SW480 (cell line): ENCODE results near the gene SLC12A9.
"Not testable (repeated sequence)": the region's sequence is repeated elsewhere in the genome, so short reads cannot be mapped to it uniquely, and the experiment has no call there.

ENCODE experiments used
- DNase-seq: peaks from one replicate; pipeline ENCODE4 v3.0.0-alpha.2; 2016; ENCODE audit warnings: low spot score

SLC12A9 gene

DNA sequence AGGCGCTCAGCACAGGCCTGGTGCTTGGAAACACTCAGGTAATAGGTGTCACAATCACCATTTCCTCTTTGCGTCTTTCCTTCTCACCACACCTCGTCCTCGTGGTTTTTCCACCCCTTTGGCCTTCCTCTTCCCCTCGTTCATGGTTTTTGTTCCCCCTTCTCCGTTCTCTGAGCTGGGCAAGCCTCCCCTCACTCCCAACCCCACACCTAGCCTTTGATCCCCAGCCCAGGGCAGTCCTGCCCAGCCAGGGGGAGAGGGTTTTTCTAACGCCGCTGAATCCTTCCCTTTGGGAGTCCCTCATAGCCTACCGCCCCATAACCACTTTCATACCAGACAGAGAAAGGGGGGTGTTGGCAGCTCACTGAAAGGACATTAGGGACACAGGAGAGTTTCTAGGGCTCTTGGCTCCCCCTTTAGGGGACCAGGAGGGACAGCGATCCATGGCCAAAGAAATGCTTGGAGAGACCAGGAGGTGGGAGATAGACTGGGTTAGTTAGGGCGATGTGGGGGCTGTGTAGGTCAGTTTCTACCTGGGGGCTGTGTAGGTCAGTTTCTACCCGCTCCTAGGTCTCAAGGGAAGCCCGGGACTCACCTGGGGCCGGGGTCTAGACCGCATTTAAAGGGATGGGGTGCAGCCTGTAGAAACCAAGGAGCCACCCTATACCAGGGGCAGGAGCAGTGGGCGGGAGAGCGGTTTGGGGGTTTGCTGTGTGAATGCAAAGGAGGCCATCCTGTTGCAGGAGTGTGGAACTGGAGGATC is 26.6 kb upstream of the SLC12A9 start:
- DNase-seq = peak; percentile 85

DNA sequence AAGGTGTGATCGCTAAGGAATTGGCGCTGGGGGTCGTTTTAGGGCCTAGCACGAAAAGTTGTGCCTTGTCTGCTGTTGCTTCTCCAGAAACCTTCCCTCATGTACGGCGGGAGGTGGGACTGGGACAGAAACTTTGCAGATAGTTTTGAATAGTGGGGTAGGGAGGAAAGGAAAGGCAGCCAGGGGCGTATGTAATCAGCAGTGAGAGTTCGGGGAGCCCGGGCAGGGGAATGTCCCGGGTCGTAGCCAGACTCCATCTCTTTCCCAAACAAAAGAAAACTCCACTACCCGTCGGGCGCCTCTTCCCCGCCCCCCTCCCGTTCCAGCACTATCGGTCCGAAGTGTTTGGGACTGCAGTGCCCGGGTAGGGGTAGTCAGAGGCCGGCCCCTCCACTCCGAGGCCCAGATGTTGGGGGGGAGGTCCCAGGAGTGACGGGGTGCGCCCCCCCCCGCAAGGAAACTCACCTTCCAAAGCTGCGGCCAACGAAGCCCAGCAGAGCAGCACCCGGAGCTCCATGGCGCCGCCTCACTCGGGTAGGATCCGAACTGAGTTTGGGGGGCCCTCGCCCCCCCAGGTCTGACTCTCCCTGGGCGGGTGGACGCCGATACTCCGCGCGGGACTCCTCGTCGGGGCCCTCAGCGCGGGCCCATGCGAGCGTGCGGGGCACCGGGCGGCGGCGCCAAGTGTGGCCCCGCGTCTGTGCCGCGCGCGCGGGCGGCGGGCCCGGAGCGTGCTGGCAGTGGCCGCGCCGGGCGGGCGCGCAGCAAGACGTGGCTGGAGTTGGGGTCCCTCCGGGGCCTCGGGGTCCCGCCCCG is 25.8 kb upstream of the SLC12A9 start:
- DNase-seq = peak; percentile 44

DNA sequence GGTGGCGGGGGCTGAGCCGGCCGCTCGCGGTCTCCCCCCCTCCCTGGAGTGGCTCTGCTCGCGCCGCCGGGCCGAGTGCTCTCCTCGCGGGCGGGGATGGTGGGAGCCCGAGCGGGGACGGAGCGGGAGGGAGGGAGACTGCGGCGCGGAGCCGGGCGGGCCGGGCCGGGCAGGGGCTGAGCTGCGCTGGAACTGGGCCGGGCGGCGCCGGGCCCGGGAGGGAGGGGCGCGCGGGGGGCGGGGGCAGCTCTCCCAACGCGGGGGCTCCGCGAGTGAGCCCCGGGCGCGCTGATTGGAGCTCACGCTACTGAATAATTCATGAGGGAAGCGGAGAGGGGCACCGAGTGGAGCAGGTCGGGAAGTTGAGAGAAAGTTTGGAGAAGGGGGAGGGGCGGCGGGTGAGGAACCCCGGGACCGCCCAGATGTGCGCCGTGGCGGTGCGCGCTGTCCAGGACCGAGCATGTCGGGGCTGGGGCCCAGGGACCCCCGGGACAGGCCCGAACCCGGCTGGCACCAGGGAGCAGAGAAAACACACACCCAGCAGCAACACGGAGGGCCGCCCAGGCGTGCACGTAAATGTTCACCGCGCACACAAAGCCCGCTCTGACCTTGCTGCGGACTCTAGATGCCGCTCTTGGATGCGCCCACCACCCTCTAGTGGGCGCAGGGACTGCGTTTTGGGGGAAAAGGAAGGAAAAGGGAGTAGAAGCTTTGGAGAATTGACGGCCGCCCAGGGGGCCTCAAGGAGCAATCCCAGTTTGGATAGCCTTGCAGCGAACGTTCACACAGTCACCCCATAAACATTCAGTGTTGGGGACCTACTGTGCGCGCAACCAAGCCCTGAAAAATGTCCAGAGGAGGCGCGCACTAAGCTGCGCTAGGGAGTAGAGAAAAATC is 24.9 kb upstream of the SLC12A9 start, which contains the start of gene EPHB4:
Gene EPHB4, minus strand, starts transcription at position 194 of the 897 bp plus-strand sequence. CDS start 493 bp downstream, outside the sequence.
- DNase-seq = peak; percentile 81

DNA sequence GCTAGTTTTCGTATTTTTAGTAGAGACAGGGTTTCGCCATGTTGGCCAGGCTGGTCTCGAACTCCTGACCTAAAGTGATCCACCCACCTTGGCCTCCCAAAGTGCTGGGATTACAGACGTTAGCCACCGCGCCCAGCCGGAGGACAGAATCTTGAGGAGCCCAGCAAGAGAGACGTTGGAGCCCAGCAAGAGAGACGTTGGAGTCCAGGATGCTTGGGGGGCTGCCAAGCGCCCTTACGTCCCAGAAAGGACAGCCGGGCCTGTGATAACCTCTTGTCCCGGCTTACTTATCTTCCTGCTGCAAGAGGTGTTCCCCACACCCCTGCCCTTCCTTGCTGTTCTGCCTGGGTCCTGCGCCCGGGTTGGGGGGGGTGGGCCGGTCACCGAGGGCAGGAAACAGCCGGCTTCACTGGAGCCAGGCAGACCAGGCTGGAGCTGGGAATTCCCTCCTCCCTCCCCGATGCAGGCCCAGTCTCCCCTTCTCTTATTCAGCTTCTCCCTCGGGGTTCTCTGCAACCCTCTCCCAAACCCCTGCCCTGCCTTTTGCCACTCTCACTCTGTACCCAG is 23.3 kb upstream of the SLC12A9 start:
- no peak for DNase-seq

DNA sequence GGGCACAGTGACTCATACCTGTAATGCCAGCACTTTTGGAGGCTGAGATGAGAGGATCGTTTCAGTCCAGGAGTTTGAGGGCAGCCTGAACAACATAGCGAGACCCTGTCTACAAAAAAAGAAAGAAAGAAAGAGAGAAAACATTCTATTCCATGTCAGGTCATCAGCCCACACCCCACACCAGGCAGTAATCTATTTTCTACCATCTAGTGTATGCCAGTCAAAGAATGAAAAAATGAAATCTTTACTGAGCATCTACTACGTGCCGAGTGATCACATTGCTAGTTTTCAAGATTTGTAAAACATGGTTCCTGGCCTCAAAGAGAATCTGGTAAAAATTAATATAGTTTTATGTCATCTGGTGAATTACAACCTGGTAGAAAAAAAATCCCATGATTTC is 22.1 kb upstream of the SLC12A9 start:
- DNase-seq = no peak

DNA sequence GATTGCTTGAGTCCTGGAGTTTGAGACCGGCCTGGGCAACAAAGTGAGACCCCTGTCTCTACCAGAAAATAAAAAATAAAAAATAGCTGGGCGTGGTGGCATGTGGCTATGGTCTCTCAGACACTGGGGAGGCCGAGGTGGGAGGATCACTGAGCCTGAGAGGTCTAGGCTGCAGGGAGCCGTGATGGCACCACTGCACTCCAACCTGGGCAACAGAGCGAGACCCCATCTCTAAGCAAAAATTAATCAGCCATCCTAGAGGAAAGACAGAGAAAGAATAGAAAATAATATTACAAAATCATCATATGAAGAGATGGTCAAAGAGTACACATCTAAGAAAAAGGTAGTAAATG is 20.3 kb upstream of the SLC12A9 start:
- DNase-seq = no peak

DNA sequence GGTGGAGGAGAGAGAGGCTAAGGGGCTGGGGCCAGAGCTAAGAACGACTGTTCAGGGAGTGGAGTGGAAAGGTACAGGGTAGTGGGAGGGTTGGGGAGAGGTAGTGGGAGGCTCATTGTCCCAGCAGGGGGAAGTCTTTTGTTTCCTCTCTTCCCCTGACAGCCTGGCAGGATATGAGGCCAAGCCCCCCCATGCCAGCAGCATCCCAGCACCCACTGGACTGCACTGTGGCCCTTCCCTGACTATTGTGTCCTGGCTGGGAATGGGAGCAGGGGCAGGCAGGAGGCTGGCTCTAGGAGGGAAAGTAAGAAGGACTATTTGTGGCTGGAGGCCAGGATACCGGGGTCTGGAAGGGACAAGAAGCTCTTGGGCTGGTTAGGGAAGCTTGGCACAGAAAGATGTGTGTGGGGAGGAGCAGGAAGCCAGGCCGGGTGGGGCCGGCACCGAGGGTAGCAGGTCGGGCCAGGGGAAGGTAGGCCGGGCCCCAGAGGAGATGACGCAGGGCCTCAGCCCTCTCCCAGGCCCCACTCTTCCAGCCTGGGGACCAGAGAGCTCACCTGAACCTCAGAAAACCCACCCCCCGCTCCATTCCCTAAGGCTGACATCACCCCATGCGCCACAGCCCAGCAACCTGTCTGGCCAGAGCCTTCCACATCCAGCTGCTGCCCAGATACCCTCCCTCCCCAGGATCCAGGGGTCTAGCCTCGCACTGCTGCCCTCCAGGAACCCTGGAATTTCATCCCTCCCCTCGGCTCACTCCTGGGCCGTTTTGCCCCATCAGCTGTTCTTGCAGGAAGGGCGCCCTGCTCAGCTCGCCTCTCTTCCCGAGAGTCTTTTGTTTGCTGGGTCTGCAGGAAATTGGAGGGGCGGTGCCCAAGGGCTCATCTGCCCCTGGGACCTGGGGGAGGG is 16.4 kb upstream of the SLC12A9 start:
- DNase-seq = no peak

DNA sequence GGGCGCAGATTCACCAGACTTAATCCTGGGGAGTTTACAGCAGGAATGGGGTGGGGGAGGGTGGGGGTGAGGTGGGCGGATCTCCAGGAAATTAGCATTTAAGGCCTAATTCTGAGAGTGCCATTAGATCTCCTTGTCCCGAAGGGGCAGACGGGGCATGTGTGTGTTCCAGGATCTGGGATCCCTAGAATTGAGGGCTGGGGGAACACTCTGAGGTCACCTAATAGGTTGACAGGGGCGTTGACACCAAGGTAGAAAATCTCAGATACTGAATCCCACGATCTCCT is 15.8 kb upstream of the SLC12A9 start:
- DNase-seq = no peak

DNA sequence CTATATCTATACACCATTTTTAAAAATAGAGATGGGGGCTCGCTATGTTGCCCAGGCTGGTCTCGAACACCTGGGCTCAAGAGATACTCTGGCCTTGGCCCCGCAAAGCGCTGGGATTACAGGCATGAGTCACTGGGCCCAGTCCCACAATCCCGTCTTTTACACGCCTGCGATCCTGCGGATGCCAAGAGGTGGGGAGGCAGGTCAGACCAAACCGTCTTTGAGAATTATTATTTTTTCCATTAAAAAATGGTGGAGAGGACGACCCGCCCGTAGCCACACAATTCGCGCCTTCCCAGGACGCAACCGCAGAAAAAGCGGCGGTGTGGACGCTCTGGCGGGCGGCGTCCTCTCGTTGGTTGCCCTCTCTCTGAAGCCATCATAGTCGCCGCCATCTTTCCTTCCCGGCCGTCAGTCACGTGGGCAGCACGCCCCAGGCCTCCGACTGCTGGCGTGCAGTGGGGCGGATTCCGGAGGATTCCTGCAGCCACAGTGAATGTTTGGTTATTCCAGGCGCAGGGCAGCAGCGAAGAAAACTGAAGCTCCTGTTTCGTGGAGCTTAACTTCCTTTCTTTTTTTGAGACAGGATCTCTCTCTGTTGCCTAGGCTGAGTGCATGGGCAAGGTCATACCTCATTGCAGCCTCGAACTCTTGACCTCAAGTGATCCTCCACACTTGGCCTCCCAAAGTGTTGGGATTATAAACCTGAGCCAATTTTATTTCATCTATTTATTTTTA is 15.2 kb upstream of the SLC12A9 start:
- DNase-seq = peak; percentile 93

DNA sequence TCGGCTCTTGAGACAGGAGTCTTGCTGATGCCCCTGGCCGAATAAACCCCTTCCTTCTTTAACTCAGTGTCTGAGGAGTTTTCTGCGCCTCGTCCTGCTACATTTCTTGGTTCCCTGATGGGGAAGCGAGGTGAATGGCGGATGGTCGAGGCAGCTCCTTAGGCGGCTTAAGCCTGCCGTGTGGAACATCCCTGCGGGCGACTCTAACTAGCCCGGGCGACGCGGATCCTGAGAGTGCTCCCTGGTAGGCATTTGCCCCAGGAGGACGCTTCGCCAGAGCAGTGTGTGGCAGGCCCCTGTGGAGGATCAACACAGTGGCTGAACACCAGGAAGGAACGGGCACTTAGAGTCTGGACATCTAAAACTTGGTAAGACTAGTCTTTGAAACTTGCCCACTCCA is 13.2 kb upstream of the SLC12A9 start:
- no peak for DNase-seq

DNA sequence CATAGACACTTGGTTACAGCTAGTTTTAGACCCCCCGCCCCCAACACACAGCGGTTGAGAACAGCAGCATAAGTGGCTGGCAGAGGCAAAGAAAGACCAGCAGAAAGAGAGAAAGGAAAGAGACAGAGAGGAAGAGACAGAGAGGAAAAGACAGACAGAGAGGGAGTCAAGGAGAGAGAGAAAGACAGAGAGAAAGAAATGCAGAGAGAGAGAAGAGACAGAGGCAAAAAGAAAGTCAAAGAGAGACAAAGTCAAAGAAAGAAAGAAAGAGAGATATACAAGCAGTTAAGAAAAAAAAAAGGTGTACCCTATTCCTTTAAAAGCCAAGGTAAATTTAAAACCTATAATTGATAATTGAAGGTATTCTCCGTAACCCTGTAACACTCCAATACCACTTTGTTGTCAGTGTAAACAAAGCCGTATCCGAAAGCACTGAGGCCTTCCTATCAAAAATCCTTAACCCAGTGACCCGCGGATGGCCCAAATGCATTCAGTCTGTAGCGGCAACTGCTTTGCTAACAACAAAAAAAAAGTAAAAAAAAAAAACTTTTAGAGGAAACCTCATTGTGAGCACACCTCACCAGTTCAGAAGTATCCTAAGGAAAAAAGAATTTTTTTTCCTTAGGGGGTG is 11.9 kb upstream of the SLC12A9 start:
- DNase-seq = no peak

DNA sequence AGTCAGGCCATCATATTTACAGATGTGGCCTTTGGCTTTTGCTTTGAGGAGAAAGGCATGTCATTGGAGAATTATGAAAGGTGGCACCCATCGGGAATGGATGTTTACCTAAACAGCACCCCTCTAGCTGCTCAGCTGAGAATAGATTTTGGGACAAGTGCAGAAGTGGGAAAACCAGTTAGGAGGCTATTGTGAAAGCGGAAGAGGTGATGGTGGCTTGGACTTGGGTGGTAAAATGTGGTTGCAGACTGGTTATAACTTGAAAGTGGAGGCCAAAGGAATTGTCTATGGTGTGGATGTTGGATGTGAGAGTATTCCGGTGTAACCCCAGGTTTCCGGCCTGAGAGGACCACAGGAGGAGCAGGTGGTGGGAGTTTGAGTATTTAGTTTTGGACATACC is 5.2 kb upstream of the SLC12A9 start:
- DNase-seq = no peak

DNA sequence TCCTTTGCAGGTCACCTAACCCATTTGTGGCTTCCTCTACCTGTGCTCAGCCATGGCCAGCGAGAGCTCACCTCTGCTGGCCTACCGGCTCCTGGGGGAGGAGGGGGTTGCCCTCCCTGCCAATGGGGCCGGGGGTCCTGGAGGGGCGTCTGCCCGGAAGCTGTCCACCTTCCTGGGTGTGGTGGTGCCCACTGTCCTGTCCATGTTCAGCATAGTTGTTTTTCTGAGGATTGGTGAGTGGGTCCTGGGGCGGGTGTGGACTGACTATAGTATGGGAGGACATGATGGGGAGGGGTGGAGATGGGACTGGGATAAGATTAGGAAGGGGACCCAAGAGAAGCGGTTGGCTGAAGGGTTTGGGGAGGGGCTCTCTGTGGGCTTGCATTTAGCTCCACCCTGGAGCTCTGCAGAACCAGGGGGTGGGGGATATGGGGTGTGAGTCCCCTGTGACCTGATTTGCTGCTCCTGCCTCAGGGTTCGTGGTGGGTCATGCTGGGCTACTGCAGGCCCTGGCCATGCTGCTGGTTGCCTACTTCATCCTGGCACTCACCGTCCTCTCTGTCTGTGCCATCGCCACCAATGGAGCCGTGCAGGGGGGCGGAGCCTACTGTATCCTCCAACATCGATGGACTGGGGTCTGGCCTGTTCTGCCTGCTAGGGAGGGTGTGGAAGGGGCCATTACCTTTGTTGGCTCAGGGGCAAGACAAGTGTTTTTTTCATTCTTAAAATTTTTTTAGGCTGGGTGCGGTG is 1.8 kb downstream of the SLC12A9 start:
- DNase-seq = no peak

DNA sequence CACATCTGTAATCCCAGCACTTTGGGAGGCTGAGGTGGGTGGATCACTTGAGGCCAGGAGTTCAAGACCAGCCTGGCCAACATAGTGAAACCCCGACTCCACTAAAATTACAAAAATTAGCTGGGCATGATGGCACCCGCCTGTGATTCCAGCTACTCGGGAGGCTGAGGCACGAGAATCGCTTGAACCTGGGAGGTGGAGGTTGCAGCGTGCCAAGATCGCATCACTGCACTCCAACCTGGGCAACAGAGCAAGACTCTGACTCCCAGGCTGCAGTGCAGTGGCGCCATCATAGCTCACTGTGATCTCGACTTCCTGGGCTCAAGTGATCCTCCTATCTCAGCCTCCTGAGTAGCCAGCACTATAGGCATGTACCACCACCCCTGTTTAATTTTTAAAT is 2.4 kb downstream of the SLC12A9 start:
- not testable (repeated sequence) for DNase-seq

DNA sequence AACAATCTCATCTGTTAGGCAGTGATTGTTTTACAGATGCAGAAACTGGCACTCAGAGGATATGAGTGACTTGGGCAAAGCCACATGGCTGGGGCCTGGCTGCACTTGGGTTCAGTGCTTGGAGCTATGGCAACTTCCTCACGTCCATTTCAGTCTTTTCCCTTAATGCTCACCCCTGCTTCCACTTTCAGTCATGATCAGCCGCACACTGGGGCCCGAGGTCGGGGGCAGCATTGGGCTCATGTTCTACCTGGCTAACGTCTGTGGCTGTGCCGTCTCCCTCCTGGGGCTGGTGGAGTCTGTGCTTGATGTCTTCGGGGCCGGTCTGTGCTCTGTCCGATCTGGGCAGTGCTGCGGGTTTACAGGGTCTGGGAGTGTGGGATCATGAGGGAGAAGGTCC is 3.0 kb downstream of the SLC12A9 start:
- no peak for DNase-seq

DNA sequence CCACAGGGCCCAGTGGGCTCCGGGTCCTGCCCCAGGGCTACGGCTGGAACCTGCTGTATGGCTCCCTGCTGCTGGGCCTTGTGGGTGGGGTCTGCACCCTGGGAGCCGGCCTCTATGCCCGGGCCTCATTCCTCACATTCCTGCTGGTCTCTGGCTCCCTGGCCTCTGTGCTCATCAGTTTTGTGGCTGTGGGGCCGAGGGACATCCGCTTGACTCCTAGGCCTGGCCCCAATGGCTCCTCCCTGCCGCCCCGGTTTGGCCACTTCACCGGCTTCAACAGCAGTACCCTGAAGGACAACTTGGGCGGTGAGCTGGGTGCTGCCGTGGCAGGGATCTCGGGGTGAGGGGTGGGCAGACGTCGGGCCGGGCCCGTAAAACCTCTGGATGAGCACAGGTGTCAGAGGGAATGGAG is 4.4 kb downstream of the SLC12A9 start:
- no peak for DNase-seq

DNA sequence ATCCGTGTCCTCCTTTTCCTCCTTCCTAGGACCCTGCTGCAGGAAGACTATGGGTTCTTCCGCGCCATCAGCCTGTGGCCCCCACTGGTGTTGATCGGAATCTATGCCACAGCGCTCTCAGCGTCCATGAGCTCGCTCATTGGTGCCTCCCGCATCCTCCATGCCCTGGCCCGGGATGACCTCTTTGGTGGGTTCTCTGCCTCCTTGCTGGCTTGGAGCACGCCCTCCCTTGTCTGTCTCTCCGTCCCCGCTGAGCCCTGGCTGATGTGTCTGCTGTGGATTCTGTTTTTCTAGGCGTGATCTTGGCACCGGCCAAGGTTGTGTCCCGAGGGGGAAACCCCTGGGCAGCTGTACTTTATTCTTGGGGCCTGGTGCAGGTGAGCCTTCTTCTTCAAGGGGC is 7.3 kb downstream of the SLC12A9 start:
- DNase-seq = no peak

DNA sequence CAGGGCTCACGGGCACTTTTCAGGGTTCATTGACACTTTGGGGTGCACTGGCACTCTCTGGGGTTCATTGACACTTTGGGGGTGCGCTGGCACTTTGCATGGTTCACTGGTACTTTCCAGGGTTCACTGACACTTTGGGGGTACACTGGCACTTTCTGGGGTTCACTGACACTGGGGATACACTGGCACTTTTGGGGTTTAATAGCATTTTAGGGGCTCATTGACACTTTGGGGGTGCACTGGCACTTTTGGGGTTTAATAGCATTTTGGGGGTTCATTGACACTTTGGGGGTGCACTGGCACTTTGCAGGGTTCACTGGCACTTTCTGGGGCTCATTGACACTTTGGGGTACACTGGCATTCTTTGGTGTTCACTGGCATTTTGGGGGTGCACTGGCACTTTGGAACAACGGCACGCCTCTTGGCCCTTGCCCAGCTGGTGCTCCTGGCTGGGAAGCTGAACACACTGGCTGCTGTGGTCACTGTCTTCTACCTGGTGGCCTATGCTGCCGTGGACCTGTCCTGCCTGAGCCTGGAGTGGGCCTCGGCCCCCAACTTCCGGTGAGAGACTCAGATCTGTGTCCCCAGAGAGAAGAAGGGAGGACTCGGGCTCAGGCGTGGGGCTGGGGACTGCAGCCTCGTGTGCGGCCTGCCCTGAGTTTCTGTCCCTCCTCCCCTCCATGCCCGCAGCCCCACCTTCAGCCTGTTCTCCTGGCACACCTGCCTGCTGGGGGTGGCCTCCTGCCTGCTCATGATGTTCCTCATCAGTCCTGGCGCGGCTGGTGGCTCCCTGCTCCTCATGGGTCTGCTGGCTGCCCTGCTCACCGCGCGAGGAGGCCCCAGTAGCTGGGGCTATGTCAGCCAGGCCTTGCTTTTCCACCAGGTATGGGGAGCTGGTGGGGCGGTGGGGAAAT is 8.4 kb downstream of the SLC12A9 start:
- no peak for DNase-seq
